GM19438 (cell line): ENCODE measurements around the gene TMIE.

ENCODE experiments used
- ATAC-seq: cut with Tn5 transposase; IDR thresholded peaks from one replicate; pipeline ENCODE4 v1.9.1; 2021; ENCODE audit warnings: low read depth; ENCODE audit not compliant: unreplicated experiment

The TMIE gene

DNA sequence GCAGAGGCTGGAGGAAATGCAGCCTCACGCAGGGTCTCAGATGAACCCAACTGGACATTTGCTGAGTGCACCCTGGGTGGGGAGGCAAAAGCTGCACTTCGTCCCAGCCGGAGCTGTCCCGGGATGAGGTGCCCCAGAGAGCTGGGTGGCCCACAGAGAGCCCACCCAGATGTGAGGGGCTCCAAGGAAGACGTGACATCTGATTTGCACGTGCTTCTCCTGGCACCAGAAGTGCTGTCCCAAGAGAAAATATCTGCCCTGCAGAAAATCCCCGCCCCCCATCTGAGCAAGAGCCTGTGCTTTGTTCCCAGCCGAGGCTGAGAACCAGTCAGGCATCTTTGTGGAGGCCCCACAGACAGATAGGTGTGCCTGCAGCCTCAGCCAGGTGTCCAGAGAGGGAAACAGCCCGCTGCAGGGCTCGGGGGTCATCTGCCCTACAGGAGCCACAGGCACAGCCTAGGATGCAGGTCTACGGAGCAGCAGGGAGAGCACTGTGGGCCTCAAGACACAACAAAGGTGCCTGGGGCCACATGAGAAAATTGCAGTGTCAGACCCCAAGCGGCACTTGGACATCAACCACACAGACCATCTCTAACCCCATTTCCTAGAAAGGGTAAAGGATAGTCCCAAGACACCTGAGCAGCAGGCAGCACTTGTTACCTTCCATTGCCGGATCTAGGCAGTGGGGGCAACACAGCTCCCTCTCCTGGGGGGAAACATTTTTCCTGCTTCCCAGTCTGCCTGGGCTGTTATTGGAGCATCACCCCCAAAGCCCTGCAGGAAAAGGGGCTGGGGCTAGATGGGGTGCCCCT is 5.8 kb downstream of the TMIE start:
- no peak for ATAC-seq

DNA sequence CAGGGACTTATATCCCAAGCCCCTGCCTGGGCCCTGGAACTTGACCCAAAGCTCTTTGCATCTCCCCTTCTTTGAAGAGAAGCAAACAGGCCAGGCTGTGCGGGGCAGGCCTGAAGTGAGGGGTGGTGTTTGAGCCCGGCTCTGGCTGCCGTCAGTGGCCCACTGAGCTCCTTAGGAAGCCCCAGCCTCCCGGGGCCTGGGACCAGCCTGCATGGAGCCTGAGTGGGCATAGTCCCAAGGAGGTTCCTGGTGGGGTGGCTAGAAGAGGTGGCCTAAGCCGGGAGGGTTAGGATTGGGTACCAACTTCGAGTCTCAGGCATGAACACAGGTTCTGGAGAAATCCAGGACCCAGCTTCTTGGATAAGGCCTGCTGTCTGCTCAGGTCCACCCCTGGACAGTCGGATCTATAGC is 6.4 kb downstream of the TMIE start:
- ATAC-seq, result no peak

DNA sequence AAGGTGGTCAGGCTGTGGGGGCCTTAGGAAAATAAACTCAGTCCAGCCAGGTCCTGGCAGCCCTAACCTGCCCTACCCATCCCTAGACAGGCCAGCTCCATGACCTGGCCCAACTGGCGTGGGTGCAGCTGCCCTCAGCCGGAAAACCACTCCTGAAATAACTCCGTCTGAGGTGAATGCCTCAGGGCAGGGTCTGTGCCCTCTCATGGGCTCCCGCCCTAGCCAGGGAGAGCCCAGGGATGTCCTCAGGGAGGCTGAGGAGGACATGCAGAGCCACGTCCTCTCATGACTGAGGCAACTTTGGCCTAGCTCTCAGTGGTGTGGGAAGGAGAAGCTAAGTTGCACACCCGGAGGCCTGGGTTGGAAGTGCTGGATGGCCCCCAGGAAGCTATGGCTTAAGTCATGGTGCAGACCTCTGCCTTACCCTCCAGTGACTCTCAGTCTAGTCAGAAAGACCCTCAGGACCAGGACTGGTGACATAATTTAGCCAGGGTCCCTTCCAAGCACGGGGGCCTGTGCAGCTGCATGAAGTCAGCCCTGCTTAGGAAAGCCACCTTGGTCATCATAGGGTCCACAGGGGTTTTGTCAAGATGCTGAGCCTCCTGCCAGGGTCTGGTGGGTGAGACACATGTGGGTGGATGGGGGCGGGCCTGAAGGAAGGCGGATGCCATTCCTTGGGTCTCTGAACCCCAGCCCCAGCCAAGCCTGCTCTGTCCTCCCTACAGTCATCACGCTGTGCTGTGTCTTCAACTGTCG is 7.4 kb downstream of the TMIE start:
- ATAC-seq, result no peak

DNA sequence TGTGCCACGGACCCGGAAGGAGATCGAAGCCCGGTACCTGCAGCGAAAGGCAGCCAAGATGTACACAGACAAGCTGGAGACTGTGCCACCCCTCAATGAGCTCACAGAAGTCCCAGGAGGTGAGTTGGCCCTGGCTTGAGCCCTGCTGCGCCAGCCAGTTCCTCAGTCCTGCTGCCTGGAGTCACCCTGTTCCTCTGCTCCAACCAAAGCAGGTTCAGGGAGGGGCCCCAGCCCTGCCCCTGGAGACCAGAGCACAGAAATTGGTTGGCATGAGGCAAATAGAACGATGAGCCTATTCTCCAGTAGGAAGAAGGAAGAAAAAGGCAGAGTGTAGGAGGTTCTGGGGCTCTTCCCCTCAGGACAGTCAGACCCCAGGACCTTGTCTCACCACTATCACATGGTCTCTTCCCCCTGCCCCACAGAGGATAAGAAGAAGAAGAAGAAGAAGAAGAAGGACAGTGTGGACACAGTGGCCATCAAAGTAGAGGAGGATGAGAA is 8.0 kb downstream of the TMIE start:
- ATAC-seq, result no peak

DNA sequence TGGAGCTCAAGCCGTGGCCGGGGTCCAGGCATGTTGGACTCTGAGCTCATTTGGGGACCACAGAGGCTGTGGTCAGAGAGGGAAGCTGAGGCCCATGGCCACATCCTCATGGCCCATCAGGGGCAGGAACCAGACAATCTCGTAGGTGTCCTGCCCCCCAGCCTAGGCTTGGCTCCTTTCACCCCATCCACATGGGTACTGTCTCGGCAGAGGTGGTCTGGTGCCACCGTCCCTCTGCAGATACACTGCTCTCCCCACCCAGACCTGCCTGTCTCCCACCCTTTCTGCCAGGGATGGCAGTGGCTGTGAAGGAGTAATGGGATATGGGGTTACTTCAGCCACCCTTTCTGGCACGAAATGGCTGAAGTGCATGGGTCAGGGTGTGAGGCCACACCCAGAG is 8.5 kb downstream of the TMIE start:
- no peak for ATAC-seq

DNA sequence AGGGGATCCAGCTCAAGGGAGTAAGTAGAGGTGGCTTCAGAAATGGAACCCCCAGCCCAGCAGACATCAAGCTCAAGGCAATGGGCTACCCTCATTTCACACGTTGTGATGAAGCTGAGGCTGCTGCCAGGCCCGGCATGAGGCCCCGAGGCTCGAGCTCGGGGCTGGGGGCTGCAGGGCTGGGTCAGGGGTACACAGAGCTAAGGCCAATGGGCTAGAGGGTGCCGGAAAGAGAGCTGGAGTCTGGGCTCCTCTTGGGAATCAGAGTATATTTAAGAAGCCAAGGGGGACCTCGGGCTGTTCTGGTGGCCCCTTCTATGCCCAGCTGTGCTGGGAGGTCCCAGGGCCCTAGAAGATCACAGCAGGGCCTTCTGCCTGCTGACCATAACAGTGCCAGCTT is 9.0 kb downstream of the TMIE start:
- no peak for ATAC-seq

DNA sequence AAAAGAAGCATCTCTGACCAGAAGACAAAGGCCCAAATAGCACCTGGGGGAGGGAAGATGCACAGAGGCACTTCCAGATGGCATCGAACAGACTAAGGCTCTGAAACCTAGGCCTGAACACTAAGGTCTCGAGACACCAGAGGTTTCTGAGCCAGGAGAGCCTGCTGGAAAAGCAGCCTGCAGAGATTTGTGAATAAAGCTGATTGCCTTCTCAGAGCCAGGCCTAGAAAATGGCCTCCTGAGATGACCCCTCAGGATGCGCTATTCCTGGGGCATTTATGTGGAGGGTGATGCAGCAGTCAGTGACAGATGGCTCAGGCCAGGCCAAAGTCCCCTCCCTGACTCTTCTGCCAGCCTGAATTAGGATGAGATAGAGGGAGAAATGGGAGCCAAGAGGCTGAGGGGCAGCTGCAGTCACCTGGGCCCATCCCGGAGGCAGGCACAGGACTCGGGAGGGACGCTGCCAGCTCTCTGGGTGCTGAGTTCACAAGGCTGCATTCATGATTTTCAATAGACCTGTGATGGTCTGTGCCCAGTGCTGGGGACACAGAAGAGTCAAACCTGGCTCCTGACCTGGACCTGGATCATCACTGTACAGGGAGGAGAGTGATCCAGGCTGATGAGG is 9.6 kb downstream of the TMIE start:
- no peak for ATAC-seq

DNA sequence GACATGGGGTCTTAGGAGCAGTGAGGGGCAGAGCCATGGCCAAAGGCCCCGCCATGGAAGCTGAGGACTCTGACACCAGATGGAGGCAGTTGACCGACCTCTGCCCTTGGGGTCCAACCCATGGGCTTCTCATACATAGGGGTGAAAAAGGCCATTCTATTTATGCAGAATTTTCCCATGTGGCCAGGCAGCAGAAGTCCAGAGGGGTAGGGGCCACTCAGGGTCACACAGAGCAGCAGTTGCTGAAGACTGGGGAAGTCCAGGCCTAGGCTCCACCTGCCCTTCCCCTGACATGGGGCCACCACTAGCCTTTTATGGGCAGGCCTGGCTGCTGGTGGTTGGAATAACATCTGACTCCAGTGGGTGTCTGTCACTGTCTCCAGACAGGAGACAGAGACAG is 10.1 kb downstream of the TMIE start:
- no peak for ATAC-seq

DNA sequence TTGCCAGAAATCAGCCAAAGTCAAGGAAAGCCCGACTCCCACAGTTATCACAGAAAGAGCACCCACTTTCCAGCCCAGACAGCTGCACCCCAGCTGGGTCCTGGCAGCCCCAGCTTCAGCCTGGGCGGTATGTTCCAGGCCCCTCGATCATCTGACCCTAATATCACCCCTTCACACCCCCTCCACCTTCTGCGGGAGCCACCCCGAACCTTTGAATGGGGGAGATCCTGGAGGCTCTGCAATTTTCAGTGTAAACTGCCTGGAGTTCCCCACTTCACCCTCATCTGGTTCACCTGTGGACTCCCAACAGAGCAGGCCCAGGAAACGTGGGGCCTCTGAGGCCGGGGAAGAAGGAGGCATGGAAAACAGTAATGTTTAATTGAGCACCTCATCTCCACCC is 10.6 kb downstream of the TMIE start:
- no peak for ATAC-seq

DNA sequence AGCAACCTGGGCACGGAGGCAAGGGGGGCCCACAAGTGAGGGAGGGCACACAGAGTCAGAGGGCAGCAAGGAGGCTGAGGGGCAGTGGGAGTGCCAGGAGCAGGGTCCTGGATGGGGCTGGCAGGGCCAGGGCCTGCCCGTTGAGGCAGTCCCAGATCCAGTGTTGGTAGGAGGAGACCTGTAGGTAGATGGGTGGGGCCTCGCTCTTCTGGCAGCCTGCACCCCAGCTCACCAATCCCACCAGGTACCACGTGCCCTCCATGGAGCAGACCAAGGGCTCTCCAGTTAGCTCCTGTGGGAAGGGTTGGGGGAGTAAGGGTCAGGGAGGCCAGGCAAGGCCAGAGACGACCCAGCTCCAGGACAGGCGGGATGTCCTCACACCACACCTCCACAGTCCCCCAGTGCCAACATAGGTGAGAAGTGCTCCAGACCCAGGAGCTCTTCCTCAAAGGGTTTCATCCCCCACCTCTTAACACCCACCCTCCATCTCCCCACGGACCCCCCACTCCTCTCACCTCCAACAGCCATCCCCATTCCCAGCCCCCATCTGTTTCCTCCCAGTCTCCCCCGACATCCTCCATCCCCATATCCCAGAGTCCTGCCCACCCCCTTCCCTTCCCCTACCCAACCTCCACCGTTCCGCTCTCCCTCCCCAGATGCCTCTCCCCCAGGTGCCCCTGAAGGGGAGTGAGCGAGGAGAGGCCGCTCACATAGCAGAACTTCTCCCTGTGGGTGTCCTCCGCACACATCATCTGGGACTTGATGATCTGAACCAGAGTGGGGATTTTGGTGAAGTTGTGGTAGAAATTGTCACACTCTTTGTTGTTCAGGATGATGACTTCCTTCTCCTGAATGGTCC is 11.2 kb downstream of the TMIE start:
- ATAC-seq, result no peak

DNA sequence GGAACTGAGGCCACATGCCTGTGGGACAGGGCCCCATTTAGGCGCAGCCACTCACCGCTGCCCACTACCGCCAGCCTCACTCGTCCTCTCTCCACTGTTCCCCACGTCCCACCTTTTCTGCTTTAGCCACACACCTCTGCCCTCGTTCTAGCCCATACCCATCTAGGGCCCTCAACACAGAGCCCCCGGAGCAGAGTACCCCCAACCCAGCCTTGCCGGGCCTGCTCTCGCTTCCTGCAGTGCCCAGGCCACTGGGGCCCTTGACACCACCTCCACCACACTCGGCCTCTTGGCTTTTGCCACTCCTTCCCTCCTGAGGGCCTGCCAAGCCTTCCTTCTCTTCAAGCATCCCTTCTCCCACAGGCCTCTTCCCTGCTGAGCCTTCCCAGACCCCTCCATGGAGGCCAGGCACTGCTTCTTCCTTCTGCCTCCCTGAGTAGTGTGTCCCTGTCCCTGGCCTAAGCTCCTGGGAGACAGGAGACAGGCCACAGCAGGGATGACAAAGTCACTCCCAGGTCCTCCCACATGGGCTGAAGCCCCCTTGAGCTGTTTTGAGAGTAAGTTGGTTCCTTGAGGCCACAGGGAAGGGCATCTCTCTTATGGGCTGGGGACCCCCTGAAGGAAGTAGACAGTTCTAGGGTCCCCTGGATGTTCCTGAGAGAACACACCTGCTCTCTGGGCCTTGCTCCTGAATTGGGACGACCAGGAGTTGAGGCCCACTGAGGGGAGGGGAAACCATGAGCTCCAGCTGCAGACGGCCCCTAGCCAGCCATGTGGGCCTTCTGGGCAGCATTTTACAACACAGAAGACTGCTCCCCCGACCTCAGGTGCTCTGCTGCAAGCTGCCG is 12.1 kb downstream of the TMIE start:
- no peak for ATAC-seq

DNA sequence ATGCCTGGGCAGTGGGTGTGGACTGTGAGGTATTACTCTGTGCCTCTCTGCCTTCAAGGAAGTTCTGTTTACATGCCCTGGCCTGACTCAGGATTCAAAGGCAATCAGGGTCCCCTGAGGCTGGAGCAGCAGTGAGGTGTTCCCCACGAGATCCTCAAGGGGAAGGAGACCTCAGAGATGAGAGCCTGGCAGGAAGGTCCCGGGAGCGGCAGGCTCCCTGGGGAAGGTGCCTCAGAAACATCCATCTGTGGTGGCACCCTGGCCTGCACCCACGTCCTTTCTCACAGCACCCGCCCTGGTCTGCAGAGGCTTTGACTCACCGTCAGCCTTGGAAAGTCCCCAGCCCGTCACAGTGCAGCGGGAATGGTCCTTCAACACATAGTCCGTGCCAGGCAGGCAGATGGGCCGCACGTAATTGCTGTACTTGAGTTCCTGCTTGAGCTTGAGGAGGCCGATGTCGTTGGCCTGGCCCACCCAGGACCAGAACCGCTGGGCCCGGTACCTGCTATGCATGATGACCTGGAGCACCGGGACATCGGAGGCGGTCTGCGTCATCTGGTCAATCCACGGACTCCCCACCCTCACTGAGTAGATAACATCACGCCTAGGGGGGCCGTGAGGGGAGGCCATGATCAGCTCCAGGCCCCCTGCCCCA is 12.8 kb downstream of the TMIE start:
- no peak for ATAC-seq

DNA sequence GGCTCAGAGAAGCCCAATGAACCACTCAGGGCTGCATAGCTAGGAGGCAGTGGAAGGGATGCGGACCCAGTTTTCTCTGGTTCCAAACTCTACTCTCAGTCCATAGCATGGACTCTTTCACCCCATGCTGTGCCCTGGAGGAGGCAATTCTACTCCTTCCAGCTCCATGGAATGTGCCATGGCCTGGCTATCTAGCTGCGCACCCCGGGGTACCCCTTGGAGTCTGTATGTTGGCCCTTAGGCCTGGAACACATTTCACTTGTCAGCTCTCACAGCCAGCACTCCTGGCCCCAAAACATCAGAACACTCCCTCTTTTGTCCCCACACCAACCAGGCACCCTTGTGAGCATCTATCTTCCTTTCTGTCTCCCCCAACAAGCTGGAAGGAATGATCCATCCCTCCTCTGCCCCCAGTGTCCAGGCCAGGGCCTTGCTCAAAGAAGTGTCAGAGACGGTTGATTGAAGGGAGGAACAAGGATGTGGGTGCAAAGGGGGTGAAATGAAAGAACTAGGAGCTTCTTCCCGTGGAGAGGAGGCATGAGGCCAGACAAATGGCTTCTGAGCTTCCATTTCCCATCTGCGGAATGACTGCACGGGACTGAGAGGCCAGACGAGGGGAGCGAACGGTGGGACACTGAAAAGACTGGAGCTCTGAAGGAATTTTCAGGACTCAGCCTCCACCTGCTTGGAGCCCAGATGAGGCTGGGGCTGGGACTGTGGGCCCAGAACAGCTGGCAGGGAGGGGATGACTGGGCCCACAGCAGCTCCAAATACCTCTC is 13.7 kb downstream of the TMIE start:
- no peak for ATAC-seq

DNA sequence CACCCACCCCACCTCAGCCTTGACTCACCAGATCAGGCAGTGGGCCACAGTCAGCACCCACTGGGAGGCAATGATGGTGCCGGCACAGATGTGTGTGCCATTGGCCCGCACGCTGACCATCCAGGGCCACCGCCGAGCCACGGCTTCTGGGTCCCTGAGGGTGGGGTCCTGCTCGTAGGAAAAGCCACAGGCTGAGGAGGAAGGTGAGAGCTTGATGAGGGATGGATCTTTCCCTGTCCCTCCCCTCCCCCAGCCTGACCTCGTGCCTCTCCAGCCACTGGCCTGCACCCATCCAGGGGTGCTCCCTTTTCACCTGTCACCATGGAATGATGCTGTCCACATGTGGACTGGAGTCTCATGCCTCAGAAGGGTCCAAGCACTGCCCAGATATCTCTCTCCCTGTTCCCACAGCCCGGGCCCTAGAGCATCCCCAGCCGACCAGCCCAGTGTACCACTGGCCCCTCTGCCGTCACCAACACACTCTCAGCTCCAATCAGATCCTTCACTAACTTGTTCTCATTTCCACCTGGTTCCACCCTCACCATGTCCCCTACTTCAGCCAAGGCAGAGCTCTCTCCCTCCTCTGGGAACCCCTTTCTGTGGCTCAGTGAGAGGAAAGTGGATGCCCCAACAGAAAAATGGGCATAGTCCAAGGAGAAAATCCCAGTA is 14.4 kb downstream of the TMIE start:
- ATAC-seq, result no peak

DNA sequence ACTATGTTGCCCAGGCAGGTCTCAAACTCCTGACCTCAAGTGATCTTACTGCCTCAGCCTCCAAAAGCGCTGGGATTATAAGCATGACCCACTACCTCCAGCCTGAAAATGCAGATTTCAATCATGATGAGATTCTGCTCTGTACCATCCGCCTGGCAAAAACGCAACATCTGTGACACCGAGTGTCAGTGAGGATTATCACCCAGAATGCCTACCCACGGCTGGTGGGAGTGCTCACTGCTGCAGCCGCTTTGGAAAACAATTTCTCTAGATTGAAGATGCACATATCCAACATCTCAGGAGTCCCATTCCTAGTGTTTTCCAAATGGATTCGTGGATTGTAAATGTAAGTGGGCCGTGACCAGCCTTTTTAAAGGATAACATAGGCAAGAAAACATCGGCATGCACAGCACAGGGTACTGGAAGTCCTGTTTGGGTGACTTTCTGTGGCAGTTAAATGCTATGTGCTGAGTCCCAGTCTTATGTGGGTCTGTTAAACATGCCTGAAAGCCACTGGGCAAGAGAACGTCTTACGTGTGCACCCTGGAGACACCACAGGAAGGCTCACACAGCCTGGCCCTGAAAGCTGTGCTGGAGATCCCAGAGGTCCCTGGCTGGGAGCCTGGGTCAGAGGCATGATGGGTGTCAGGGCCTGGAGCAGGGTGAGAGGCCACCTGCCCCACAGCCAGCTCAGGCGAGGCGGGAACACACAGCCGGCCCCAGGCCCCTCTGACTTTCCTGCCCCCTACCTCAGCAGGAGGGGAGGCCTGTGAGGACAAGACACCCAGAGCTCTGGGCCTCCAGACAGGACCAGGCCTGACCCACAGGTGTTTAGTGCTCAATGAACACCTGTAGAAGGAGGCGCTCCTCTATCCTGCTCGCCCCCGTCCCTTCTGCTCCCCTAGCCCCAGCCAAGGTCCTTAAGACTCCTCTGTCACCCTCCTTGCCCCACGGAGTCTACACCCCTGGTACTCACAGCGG is 15.6 kb downstream of the TMIE start:
- ATAC-seq, result no peak

DNA sequence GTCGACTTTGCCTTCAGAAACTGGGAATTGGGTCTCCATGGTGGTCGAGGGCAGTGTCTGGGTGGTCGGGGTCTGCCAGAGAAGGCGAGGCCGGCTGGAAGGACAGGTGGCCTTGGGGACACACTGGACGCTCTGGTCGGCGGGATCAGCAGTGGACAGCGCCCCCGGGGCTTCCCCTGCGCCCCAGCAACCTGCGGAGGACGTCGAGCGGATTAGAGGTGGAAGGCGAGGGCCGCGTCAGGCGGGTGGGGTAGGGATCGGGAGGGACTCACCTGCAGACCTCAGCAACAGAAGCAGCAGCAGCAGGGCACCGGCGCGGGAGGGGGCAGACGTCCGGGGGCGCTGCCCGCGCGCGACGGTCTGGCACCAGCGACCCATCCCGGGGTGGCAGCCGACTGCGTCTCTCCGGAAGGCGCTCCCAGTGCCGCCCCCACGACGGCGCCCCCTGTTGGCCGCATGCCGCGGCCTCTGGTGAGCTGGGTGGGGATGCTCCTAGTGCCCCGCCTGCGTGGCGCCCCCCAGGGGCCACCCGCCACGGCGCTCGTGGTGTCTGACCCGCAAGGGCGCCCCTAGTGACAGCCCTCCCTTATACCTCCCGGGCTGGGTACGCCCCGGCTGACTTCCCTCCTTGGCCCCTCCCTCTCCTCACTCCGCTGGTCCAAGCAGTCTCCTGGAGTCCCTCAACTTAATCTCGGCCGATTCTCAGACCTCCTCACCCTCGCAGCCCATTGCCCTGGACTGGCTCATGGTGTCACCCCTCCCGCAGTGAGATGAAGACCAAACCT is 16.4 kb downstream of the TMIE start, which contains the start of gene PRSS50:
Gene PRSS50 (minus strand): TSS at position 423 of the 785 bp plus-strand sequence. CDS start 45 bp downstream, at position 378.
- no peak for ATAC-seq
